HepG2 (cell line): Measurements from ENCODE around the gene TMEM63B. TPM values are rescaled to one million over a fixed set of nuclear protein-coding genes. Genes with fewer than 3 reads are reported as not detected.

Experiments
- ATF7 ChIP-seq, 2 experiments: fragments of 450-650 bp in 1 of 2; sonication (generic) in 1 of 2; formaldehyde crosslinking in 1 of 2; IDR thresholded peaks; 2 replicates each; pipeline versions ENCODE4 v1.4.0 to v1.6.1; 2016 to 2020; ENCODE audit warnings: antibody characterized with exemption in 1 of 2, mild to moderate bottlenecking in 1 of 2, missing genetic modification reagents in 1 of 2
- ATM ChIP-seq: fragments of 450-650 bp; IDR thresholded peaks from 2 replicates; pipeline ENCODE4 v1.7.1; 2017; ENCODE audit warnings: mild to moderate bottlenecking, borderline replicate concordance
- CERS6 ChIP-seq: sonication (generic); formaldehyde crosslinking; IDR thresholded peaks from 2 replicates; pipeline ENCODE4 v1.5.0; 2020; ENCODE audit warnings: missing genetic modification reagents
- CREB1 ChIP-seq, 2 experiments: fragments of 450-650 bp in 1 of 2; IDR thresholded peaks; 2 replicates each; pipeline ENCODE4 v1.6.1; 2016 to 2017; ENCODE audit warnings: control low read depth in 1 of 2, mild to moderate bottlenecking in 1 of 2, missing compliant biosample characterization in 1 of 2, missing genetic modification characterization in 1 of 2
- DPF2 ChIP-seq: sonication (generic); formaldehyde crosslinking; IDR thresholded peaks from 2 replicates; pipeline ENCODE4 v1.4.0; 2020; ENCODE audit warnings: mild to moderate bottlenecking, low read depth, missing genetic modification reagents, borderline replicate concordance
- FOXC1 ChIP-seq: sonication (generic); formaldehyde crosslinking; IDR thresholded peaks from 2 replicates; pipeline ENCODE4 v1.8.0; 2022; ENCODE audit warnings: mild to moderate bottlenecking, missing genetic modification reagents, borderline replicate concordance
- GATAD2A ChIP-seq: IDR thresholded peaks from 2 replicates; pipeline ENCODE4 v1.6.1; 2016
- HDAC6 ChIP-seq: fragments of 200-600 bp; sonication (generic); IDR thresholded peaks from 2 replicates; pipeline ENCODE4 v1.7.0; 2017; ENCODE audit warnings: mild to moderate bottlenecking, antibody characterized with exemption, low read length, low read depth
- HMG20A ChIP-seq: IDR thresholded peaks from 2 replicates; pipeline ENCODE4 v1.6.1; 2016; ENCODE audit warnings: borderline replicate concordance
- JUN ChIP-seq: sonication (generic); formaldehyde crosslinking; IDR thresholded peaks from 2 replicates; pipeline ENCODE4 v1.4.0; 2020; ENCODE audit warnings: mild to moderate bottlenecking, missing genetic modification reagents
- KDM3A ChIP-seq: IDR thresholded peaks from 2 replicates; pipeline ENCODE4 v1.6.1; 2018; ENCODE audit warnings: low read depth, missing compliant biosample characterization
- NFE2L1 ChIP-seq: sonication (generic); formaldehyde crosslinking; IDR thresholded peaks from 2 replicates; pipeline ENCODE4 v1.4.0; 2020; ENCODE audit warnings: missing genetic modification reagents, mild to moderate bottlenecking, borderline replicate concordance
- SAP130 ChIP-seq: IDR thresholded peaks from 2 replicates; pipeline ENCODE4 v1.6.1; 2016; ENCODE audit warnings: low read depth
- YEATS2 ChIP-seq: sonication (generic); formaldehyde crosslinking; IDR thresholded peaks from 2 replicates; pipeline ENCODE4 v1.4.0; 2020; ENCODE audit warnings: missing genetic modification reagents, borderline replicate concordance
- ZFP36L1 ChIP-seq: sonication (generic); formaldehyde crosslinking; IDR thresholded peaks from 2 replicates; pipeline ENCODE4 v1.8.0; 2022; ENCODE audit warnings: mild to moderate bottlenecking, missing genetic modification reagents, moderate library complexity
- ZMAT3 ChIP-seq: sonication (generic); formaldehyde crosslinking; conservative IDR thresholded peaks from 2 replicates; pipeline ENCODE4 v1.7.0; 2021; ENCODE audit warnings: missing genetic modification reagents
- ZNF101 ChIP-seq: sonication (generic); formaldehyde crosslinking; IDR thresholded peaks from 2 replicates; pipeline ENCODE4 v1.4.0; 2020; ENCODE audit warnings: mild to moderate bottlenecking, low read depth, missing genetic modification reagents, borderline replicate concordance
- ZNF124 ChIP-seq: sonication (generic); formaldehyde crosslinking; IDR thresholded peaks from 2 replicates; pipeline ENCODE4 v1.4.0; 2020; ENCODE audit warnings: missing genetic modification reagents
- ZNF235 ChIP-seq: sonication (generic); formaldehyde crosslinking; IDR thresholded peaks from 2 replicates; pipeline ENCODE4 v1.8.1; 2023; ENCODE audit warnings: mild to moderate bottlenecking, missing genetic modification reagents, borderline replicate concordance
- ZNF274 ChIP-seq: sonication (generic); formaldehyde crosslinking; IDR thresholded peaks from 2 replicates; pipeline ENCODE4 v1.5.1; 2020; ENCODE audit warnings: mild to moderate bottlenecking, missing genetic modification reagents
- ZNF598 ChIP-seq: sonication (generic); formaldehyde crosslinking; IDR thresholded peaks from 2 replicates; pipeline ENCODE4 v1.5.1; 2020; ENCODE audit warnings: mild to moderate bottlenecking, missing genetic modification reagents, borderline replicate concordance
- ZNF615 ChIP-seq: sonication (generic); formaldehyde crosslinking; IDR thresholded peaks from 2 replicates; pipeline ENCODE4 v1.5.0; 2020; ENCODE audit warnings: mild to moderate bottlenecking, missing genetic modification reagents, borderline replicate concordance
- ZNF674 ChIP-seq: sonication (generic); formaldehyde crosslinking; IDR thresholded peaks from 2 replicates; pipeline ENCODE4 v1.5.0; 2020; ENCODE audit warnings: low read depth, mild to moderate bottlenecking, missing genetic modification reagents
- ZNF724P ChIP-seq: sonication (generic); formaldehyde crosslinking; IDR thresholded peaks from 2 replicates; pipeline ENCODE4 v1.8.0; 2022; ENCODE audit warnings: missing genetic modification reagents, borderline replicate concordance
- ZNF879 ChIP-seq: sonication (generic); formaldehyde crosslinking; IDR thresholded peaks from 2 replicates; pipeline ENCODE4 v1.8.1; 2023; ENCODE audit warnings: missing genetic modification reagents
- polyA plus RNA-seq, 8 experiments: library from polyadenylated mRNA; depleted of rRNA in 3 of 8; stranded (reverse) in 7 of 8; unstranded in 1 of 8; fragments of >200 nt; fragmentation: Illumina TruSeq in 4 of 8; extraction: Trizol in 4 of 8; gene quantifications; 2 replicates each; pipeline versions ENCODE4 v1.2.1 to v1.2.3, GENCODE V29; 2011 to 2016; ENCODE audit warnings: low read depth in 4 of 8, missing spikeins in 1 of 8, mixed read lengths in 1 of 8; ENCODE audit not compliant: insufficient read depth in 1 of 8
- total RNA-seq, 5 experiments: library from RNA; depleted of rRNA; stranded (reverse); fragments of >200 nt; fragmentation: Illumina TruSeq; extraction: Trizol; gene quantifications; 2 replicates each; pipeline ENCODE4 v1.2.3, GENCODE V29; 2016; ENCODE audit warnings: low read depth in 1 of 5
- TF ChIP-seq, protein P1 (sequence below): sonication (generic); formaldehyde crosslinking; IDR thresholded peaks from 2 replicates; pipeline ENCODE4 v1.9.0; 2022; ENCODE audit warnings: missing genetic modification reagents, mild to moderate bottlenecking, borderline replicate concordance

Gene TMEM63B
- total and polyA plus RNA-seq, 2 of the 13 experiments (the other 11 are each of a cell fraction or from before 2014, with no cell fraction given) = 27.4 to 75.8 TPM

DNA sequence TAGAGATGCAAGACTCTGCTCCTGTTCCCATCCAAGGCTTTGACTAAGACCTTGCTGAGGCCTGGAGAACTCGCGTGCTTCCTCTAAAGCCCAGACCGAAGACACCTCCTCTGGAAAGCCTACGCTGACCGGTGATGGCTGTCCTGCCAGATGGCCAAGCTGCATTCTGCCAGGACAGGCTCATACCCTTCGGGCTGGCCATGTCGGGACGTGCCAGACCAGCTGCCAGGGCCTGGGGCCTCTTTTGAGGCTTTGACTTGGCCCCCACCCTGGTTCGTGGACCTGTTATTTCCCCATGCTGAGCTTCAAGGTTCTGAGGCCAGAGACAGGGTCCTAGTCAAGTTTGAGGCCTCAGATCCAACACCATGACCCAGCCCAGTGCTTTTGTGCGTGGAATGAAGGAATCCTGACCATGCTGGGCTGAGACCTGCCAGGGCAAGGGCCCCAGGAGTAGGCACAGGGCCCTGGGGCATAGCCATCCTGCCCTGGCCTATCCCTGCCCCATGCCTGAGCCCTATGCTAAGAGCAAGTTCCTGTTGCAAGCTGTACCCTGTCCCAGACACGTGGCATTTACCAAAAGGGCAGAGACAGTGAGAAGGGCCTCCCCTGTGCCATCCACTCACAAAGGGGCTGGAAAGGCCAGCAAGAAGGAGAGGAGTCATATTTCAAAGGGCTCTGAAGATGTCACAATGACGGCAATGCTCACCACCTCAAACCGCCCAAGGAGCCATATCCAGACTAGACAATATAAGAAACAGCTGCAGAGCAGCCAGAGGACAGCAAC lies 42.9 kb upstream of the TMEM63B start (continued):
- TF ChIP-seq ZNF674 (CRISPR knock-in tag) (no peak), DPF2 (CRISPR knock-in tag) (no peak), JUN (0 out of 2 replicates have a peak, but pooled peaks have one; percentile 16), ATM (no peak), ZNF879 (CRISPR knock-in tag) (no peak), SAP130 (CRISPR knock-in tag) (peak; percentile 48; the same call in 1 of the 2 replicates), ZNF615 (peak; percentile 41; the same call in 1 of the 2 replicates), ZNF101 (CRISPR knock-in tag) (no peak), ZNF598 (CRISPR knock-in tag) (peak; percentile 19; the same call in 1 of the 2 replicates), KDM3A (CRISPR knock-in tag) (no peak), FOXC1 (CRISPR knock-in tag) (no peak), ZNF274 (CRISPR knock-in tag) (0 out of 2 replicates have a peak, but pooled peaks have one; percentile 20), YEATS2 (CRISPR knock-in tag) (0 out of 2 replicates have a peak, but pooled peaks have one; percentile 29), ZMAT3 (CRISPR knock-in tag) (0 out of 2 replicates have a peak, but pooled peaks have one; percentile 39), ZNF724P (0 out of 2 replicates have a peak, but pooled peaks have one; percentile 24), HMG20A (0 out of 2 replicates have a peak, but pooled peaks have one; percentile 13), GATAD2A (CRISPR knock-in tag) (peak; percentile 40; the same call in 1 of the 2 replicates), CREB1 (IDR thresholded peaks at IDR 0.05) (no peak), CREB1 (CRISPR knock-in tag; IDR thresholded peaks at IDR 0.05) (0 out of 2 replicates have a peak, but pooled peaks have one; percentile 21), ATF7 (IDR thresholded peaks at IDR 0.05) (no peak), ATF7 (CRISPR knock-in tag; IDR thresholded peaks at IDR 0.05) (0 out of 2 replicates have a peak, but pooled peaks have one; percentile 29), ZNF235 (CRISPR knock-in tag) (0 out of 2 replicates have a peak, but pooled peaks have one; percentile 37), ZNF124 (no peak), ZFP36L1 (no peak), NFE2L1 (peak; percentile 38; the same call in 1 of the 2 replicates), CERS6 (no peak), HDAC6 (no peak)
- TF ChIP-seq, protein P1, sequence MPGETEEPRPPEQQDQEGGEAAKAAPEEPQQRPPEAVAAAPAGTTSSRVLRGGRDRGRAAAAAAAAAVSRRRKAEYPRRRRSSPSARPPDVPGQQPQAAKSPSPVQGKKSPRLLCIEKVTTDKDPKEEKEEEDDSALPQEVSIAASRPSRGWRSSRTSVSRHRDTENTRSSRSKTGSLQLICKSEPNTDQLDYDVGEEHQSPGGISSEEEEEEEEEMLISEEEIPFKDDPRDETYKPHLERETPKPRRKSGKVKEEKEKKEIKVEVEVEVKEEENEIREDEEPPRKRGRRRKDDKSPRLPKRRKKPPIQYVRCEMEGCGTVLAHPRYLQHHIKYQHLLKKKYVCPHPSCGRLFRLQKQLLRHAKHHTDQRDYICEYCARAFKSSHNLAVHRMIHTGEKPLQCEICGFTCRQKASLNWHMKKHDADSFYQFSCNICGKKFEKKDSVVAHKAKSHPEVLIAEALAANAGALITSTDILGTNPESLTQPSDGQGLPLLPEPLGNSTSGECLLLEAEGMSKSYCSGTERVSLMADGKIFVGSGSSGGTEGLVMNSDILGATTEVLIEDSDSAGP (CRISPR knock-in tag) = peak; percentile 71; the same call in 1 of the 2 replicates
